Measurements from ENCODE around the gene MBTPS1. TPM values are rescaled to one million over a fixed set of nuclear protein-coding genes. Genes with fewer than 3 reads are reported as not detected.

MBTPS1 gene
- total RNA-seq, 4 donors from 2014 or later: 98.4 to 149 (median 121) TPM

DNA sequence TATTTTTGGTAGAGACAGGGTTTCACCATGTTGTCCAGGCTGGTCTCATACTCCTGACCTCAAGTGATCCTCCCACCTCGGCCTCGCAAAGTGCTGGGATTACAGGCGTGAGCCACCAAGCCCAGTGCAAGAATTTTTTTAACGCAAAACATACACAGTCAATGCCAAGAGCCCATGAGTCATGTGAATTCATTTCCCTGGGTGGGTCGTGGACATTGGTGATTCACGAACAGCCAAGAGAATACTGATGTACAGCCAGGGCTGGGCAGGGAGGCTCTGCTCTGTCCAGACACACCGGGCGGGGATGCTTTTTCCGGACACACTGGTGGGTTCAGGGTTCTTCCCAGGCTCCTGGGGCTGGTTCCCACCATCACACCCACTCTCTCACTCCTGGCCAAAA lies 91.9 kb downstream of the MBTPS1 start:
- WGBS, 2 donors: 58 to 75% methylated on average over 9 of the region's 9 CpGs
- Histone ChIP-seq H3K4me1 (no peaks in the 10 kb centered on the region), H3K9me3 (peaks cover 0 to 29% (median 0%) of the 10 kb centered on the region in 4 donors), H3K27ac (no peak overlapping the region), H3K27me3 (peaks cover 0 to 5% of the 10 kb centered on the region in 2 donors), H3K36me3 (no peaks in the 10 kb centered on the region), H3K4me3 (no peak overlapping the region)
- DNase-seq (ENCODE audit: low spot score in 2 of 2): no peak
- no peak for TF ChIP-seq EP300 (IDR thresholded peaks at IDR 0.05)
- TF ChIP-seq, protein P1, sequence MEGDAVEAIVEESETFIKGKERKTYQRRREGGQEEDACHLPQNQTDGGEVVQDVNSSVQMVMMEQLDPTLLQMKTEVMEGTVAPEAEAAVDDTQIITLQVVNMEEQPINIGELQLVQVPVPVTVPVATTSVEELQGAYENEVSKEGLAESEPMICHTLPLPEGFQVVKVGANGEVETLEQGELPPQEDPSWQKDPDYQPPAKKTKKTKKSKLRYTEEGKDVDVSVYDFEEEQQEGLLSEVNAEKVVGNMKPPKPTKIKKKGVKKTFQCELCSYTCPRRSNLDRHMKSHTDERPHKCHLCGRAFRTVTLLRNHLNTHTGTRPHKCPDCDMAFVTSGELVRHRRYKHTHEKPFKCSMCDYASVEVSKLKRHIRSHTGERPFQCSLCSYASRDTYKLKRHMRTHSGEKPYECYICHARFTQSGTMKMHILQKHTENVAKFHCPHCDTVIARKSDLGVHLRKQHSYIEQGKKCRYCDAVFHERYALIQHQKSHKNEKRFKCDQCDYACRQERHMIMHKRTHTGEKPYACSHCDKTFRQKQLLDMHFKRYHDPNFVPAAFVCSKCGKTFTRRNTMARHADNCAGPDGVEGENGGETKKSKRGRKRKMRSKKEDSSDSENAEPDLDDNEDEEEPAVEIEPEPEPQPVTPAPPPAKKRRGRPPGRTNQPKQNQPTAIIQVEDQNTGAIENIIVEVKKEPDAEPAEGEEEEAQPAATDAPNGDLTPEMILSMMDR (IDR thresholded peaks at IDR 0.05): no peak

DNA sequence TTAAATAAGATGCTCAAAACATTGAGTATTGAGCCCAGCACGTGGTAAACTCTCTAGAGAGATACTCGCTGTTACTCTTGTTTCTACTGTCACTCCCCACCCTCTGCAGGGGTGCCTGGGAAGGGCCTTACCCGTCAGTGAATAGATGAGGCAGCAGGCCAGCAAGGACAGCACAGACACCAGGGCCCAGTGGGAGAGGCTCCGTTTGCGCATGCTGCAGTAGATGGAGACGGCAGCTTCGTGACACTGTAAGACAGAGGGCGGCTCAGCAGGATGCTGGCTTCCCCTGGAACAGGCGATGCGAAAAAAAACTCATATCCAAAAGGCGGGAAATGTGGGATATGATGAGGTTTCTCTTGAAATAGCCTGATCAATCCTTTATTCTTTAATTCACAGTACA lies 94.1 kb downstream of the MBTPS1 start:
- WGBS, 2 donors: 68 to 75% methylated on average over 9 to 11 of the region's 11 CpGs
- TF ChIP-seq, protein P1 (IDR thresholded peaks at IDR 0.05): no peak
- TF ChIP-seq POLR2A (IDR thresholded peaks at IDR 0.05) (no peak), EP300 (IDR thresholded peaks at IDR 0.05) (no peak)
- no peak for DNase-seq (ENCODE audit: low spot score in 2 of 2)
- no peaks in the 10 kb centered on the region for H3K4me1 ChIP-seq
- no peak overlapping the region for H3K27ac ChIP-seq
- H3K9me3 ChIP-seq: peaks cover 0 to 42% (median 0%) of the 10 kb centered on the region in 4 donors
- H3K4me3 ChIP-seq: no peak overlapping the region
- no peaks in the 10 kb centered on the region for H3K36me3 ChIP-seq
- H3K27me3 ChIP-seq: peaks cover 0 to 5% of the 10 kb centered on the region in 2 donors

DNA sequence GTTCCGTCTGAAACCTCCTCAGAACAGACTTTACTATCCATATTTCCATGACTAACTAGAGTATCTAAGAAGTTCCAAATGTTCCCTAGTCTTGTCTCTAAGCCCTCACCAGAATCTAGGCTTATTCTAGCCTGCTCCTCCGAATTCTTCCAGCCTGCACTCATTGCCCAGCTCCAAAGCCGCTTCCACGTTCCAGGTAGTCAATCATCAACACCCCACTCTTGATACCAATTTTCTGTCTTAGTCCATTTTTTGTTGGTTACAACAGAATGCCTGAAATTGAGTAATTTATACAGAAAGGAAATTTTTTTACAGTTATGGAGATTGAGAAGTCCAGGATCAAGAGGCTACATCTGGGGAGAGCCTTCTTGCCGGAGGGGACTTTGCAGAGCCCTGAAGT lies 95.3 kb downstream of the MBTPS1 start:
- no peak for TF ChIP-seq EP300 (IDR thresholded peaks at IDR 0.05)
- TF ChIP-seq POLR2A (IDR thresholded peaks at IDR 0.05): no peak
- TF ChIP-seq, protein P1 (IDR thresholded peaks at IDR 0.05): no peak
- H3K36me3 ChIP-seq: no peaks in the 10 kb centered on the region
- H3K4me1 ChIP-seq: no peaks in the 10 kb centered on the region
- no peak overlapping the region for H3K4me3 ChIP-seq
- H3K27ac ChIP-seq: no peak overlapping the region
- DNase-seq (ENCODE audit: low spot score in 2 of 2): no peak
- WGBS, 2 donors: 84 to 92% methylated on average over 5 of the region's 5 CpGs
- H3K9me3 ChIP-seq: peaks cover 0 to 42% (median 0%) of the 10 kb centered on the region in 4 donors
- peaks cover 0 to 5% of the 10 kb centered on the region in 2 donors for H3K27me3 ChIP-seq

DNA sequence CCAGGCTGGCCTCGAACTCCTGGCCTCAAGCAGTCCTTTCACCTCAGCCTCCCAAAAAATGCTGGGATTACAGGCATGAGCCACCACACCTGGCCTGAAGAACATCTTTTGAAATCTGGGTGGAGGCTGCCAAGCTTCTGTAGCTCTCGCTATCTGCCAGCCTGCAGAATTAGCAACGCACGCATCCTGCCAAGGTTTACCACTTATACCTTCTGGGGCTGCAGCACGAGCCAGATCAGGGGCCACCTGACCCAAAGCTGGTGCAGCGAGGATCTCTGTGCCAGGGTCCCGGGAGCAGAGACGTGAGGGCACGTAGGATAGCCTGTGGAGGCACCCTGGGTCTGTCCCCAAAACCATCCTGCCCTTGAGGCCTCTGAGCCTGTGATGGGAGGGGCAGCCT lies 96.4 kb downstream of the MBTPS1 start:
- Histone ChIP-seq H3K4me3 (no peak overlapping the region), H3K4me1 (no peaks in the 10 kb centered on the region), H3K9me3 (peaks cover 0 to 42% (median 0%) of the 10 kb centered on the region in 4 donors), H3K27ac (no peak overlapping the region), H3K36me3 (no peaks in the 10 kb centered on the region), H3K27me3 (peaks cover 0 to 5% of the 10 kb centered on the region in 2 donors)
- 91 to 97% methylated on average over 9 of the region's 9 CpGs for WGBS, 2 donors
- no peak for DNase-seq (ENCODE audit: low spot score in 2 of 2)
- TF ChIP-seq, protein P1 (IDR thresholded peaks at IDR 0.05): no peak
- TF ChIP-seq EP300 (IDR thresholded peaks at IDR 0.05): no peak
- no peak for TF ChIP-seq POLR2A (IDR thresholded peaks at IDR 0.05)

DNA sequence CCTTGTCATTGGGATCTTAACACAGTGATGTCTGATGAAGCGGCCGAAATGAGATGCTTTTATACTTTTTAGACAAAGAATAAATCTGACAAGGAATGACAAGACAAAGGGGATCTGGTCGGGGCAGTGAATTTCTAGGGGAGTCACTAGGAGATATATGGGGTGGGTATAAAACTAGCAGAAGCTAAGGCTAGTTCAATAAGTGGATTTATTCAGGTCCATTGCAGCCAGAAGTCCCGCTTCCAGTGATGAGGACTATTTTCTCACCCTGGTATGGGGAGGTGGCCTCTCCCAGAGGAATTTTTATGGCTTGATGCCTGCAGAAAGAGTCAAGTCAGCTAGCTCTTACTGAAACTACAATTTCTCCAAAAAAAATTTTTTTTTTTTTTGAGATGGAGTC lies 98.0 kb downstream of the MBTPS1 start:
- H3K9me3 ChIP-seq: peaks cover 0 to 42% (median 0%) of the 10 kb centered on the region in 4 donors
- no peak overlapping the region for H3K27ac ChIP-seq
- H3K4me3 ChIP-seq: no peak overlapping the region
- TF ChIP-seq EP300 (IDR thresholded peaks at IDR 0.05) (no peak), POLR2A (IDR thresholded peaks at IDR 0.05) (no peak)
- TF ChIP-seq, protein P1 (IDR thresholded peaks at IDR 0.05): no peak
- H3K4me1 ChIP-seq: no peaks in the 10 kb centered on the region
- no peaks in the 10 kb centered on the region for H3K36me3 ChIP-seq
- DNase-seq (ENCODE audit: low spot score in 2 of 2): no peak
- H3K27me3 ChIP-seq: peaks cover 0 to 3% of the 10 kb centered on the region in 2 donors
- WGBS, 2 donors: 84 to 85% methylated on average over 4 of the region's 4 CpGs
